D721Med (cell line): ENCODE results near the gene CADPS.

Experiments
- DNase-seq: peaks from one replicate; pipeline ENCODE4 v3.0.0; 2011; ENCODE audit warnings: low spot score; ENCODE audit not compliant: insufficient read length
- FAIRE-seq: peaks from 2 replicates; lab custom pipeline; 2011; peaks lifted over from hg19 to GRCh38; lab: Jason Lieb, UNC
- CTCF ChIP-seq: IDR thresholded peaks from 2 replicates; pipeline ENCODE4 v1.5.1; 2012; ENCODE audit warnings: mild to moderate bottlenecking, control low read depth; ENCODE audit not compliant: insufficient read depth; ENCODE audit errors: missing control alignments

Gene CADPS

GRCh38 chr3:62359531-62359930 is 515.7 kb downstream of the CADPS start:
- no peak for TF ChIP-seq CTCF
- FAIRE-seq (no peak), DNase-seq (no peak)

GRCh38 chr3:62356356-62356755 is 518.9 kb downstream of the CADPS start:
- DNase-seq (no peak), FAIRE-seq (no peak)
- no peak for TF ChIP-seq CTCF

- FAIRE-seq (no peak), DNase-seq (no peak)
- no peak for TF ChIP-seq CTCF
Measured at GRCh38 chr3:62355703-62356102, 519.5 kb downstream of the CADPS start.
